ENCODE data around the gene KCNN4.

Gene KCNN4

GRCh38 chr19:43748205-43748594 lies 32.6 kb downstream of the KCNN4 start:
- DNase-seq, result no peak

- no peak for DNase-seq
These were observed 33.1 kb downstream of the KCNN4 start for GRCh38 chr19:43747557-43748204.

GRCh38 chr19:43743059-43743458 lies 37.7 kb downstream of the KCNN4 start:
- DNase-seq, result no peak

- no peak for DNase-seq
These were observed 39.5 kb downstream of the KCNN4 start for GRCh38 chr19:43741075-43741825.

GRCh38 chr19:43739439-43740235 lies 41.1 kb downstream of the KCNN4 start:
- DNase-seq, result no peak

- DNase-seq, result no peak
These were observed 42.0 kb downstream of the KCNN4 start for GRCh38 chr19:43738780-43739211.

GRCh38 chr19:43735957-43736356 lies 44.8 kb downstream of the KCNN4 start:
- DNase-seq, result no peak

GRCh38 chr19:43735013-43735412 lies 45.8 kb downstream of the KCNN4 start:
- no peak for DNase-seq

GRCh38 chr19:43731846-43732245 lies 48.9 kb downstream of the KCNN4 start:
- DNase-seq, result no peak

- no peak for DNase-seq
These were observed 49.4 kb downstream of the KCNN4 start for GRCh38 chr19:43731346-43731745.

- no peak for DNase-seq
These were observed 50.9 kb downstream of the KCNN4 start for GRCh38 chr19:43729919-43730318.

- DNase-seq, result no peak
These were observed 53.2 kb downstream of the KCNN4 start for GRCh38 chr19:43727593-43727853.

- DNase-seq, result no peak
These were observed 53.8 kb downstream of the KCNN4 start for GRCh38 chr19:43726736-43727592.

- no peak for DNase-seq
These were observed 55.3 kb downstream of the KCNN4 start for GRCh38 chr19:43725468-43725867.

- DNase-seq, result no peak
These were observed 55.9 kb downstream of the KCNN4 start for GRCh38 chr19:43724896-43725295.

GRCh38 chr19:43723588-43723987 lies 57.2 kb downstream of the KCNN4 start:
- no peak for DNase-seq

- no peak for DNase-seq
These were observed 59.2 kb downstream of the KCNN4 start for GRCh38 chr19:43721469-43722048.

- no peak for DNase-seq
These were observed 59.8 kb downstream of the KCNN4 start for GRCh38 chr19:43720936-43721335.

- DNase-seq, result no peak
These were observed 60.9 kb downstream of the KCNN4 start for GRCh38 chr19:43719918-43720317.

GRCh38 chr19:43719378-43719868 lies 61.4 kb downstream of the KCNN4 start:
- no peak for DNase-seq

- no peak for DNase-seq
These were observed 62.0 kb downstream of the KCNN4 start for GRCh38 chr19:43718627-43719377.

Data from T-helper 9 cell (primary cell).